Stomach (tissue), 19 donors: ENCODE data around the gene GPR42. TPM values are rescaled to one million over a fixed set of nuclear protein-coding genes. Genes with fewer than 3 reads are reported as not detected.

Source experiments
- DNase-seq, 2 donors: peaks; one replicate each; pipeline versions ENCODE4 v3.0.0 to v3.0.0-alpha.2; 2013 to 2019
- H3K27ac ChIP-seq, 5 donors: fragments of 200-600 bp in 4 of 5; sonication (generic) in 4 of 5; one replicate each; pipeline ENCODE4 v1.5.1; 2013 to 2019; ENCODE audit warnings: mild to moderate bottlenecking in 1 of 5, moderate library complexity in 1 of 5
- H3K27me3 ChIP-seq, 3 donors: fragments of 200-600 bp; sonication (generic); one replicate each; pipeline ENCODE4 v1.5.1; 2017 to 2019; ENCODE audit warnings: mixed run types in 1 of 3
- H3K36me3 ChIP-seq, 4 donors: fragments of 200-600 bp; sonication (generic); 1 replicate in 3 of 4; 2 replicates in 1 of 4; pipeline ENCODE4 v1.5.1; 2016 to 2019
- H3K4me1 ChIP-seq, 4 donors: fragments of 200-600 bp; sonication (generic); one replicate each; pipeline ENCODE4 v1.5.1; 2016 to 2019
- H3K4me3 ChIP-seq, 4 donors: fragments of 200-600 bp; sonication (generic) in 3 of 4; one replicate each; pipeline ENCODE4 v1.5.1; 2016 to 2019; ENCODE audit warnings: mild to moderate bottlenecking in 1 of 4
- H3K9me3 ChIP-seq, 4 donors: fragments of 200-600 bp; sonication (generic); one replicate each; pipeline ENCODE4 v1.5.1; 2016 to 2019
- CTCF ChIP-seq, 7 experiments: fragments of 450-650 bp in 4 of 7; fragments of 200-600 bp in 3 of 7; sonication (generic) in 3 of 7; IDR thresholded peaks; one replicate each; pipeline ENCODE4 v1.5.1; 2016 to 2019; ENCODE audit warnings: antibody characterized with exemption in 7 of 7, control low read depth in 2 of 7, mild to moderate bottlenecking in 1 of 7
- EP300 ChIP-seq: sonication (generic); formaldehyde crosslinking; IDR thresholded peaks from one replicate; pipeline ENCODE4 v1.6.1; 2017; ENCODE audit warnings: antibody characterized with exemption
- POLR2A ChIP-seq, 4 donors: fragments of 450-650 bp; IDR thresholded peaks; one replicate each; pipeline ENCODE4 v1.6.1; 2016; ENCODE audit warnings: antibody characterized with exemption in 4 of 4, control low read depth in 2 of 4, mild to moderate bottlenecking in 1 of 4, moderate library complexity in 1 of 4
- POLR2AphosphoS5 ChIP-seq, 3 donors: sonication (generic); formaldehyde crosslinking; IDR thresholded peaks; one replicate each; pipeline ENCODE4 v1.6.1; 2016; ENCODE audit warnings: antibody characterized with exemption in 3 of 3
- WGBS, 5 donors: extraction: QIAGEN DNeasy Blood & Tissue Kit in 3 of 5; methylation state at CpG; one replicate each; pipeline versions ENCODE4 v1.1.5 to v1.1.7; 2013 to 2018; 5-methylcytosine and 5-hydroxymethylcytosine counted together
- intact Hi-C: fragments of 100-400 bp; cut with DNase I; formaldehyde crosslinking; loops from one replicate; pipeline ENCODE4 v1.15.1; 2023; ENCODE audit warnings: low total_unique reads
- long read RNA-seq, 10 donors: transcript quantifications; one replicate each; lab custom pipeline, GENCODE V29; 2026
- polyA plus RNA-seq, 3 donors: library from polyadenylated mRNA; stranded (reverse); fragments of 200-250 nt; gene quantifications; one replicate each; pipeline ENCODE4 v1.2.3, GENCODE V29; 2013
- total RNA-seq, 5 donors: library from RNA; depleted of rRNA; stranded (reverse); fragments of >200 nt; gene quantifications; one replicate each; pipeline versions ENCODE4 v1.1.0 to v1.2.3, GENCODE V29; 2014 to 2016
- donor health status: healthy with polysubstance abuse.
- donor health status: Bipolar disorder and iron deficiency.
- donor health status: healthy.

Gene GPR42, protein sequence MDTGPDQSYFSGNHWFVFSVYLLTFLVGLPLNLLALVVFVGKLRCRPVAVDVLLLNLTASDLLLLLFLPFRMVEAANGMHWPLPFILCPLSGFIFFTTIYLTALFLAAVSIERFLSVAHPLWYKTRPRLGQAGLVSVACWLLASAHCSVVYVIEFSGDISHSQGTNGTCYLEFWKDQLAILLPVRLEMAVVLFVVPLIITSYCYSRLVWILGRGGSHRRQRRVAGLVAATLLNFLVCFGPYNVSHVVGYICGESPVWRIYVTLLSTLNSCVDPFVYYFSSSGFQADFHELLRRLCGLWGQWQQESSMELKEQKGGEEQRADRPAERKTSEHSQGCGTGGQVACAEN
- not detected for total RNA-seq
- polyA plus RNA-seq, result under 1 TPM in 1 of 3 donors, not detected in 2; 0.19 TPM
- long read RNA-seq, donor 1, result 0 reads
- long read RNA-seq, donor 2, result 0 reads
- long read RNA-seq, donor 3, result 0 reads
- long read RNA-seq, donor 4, result 0 reads
- long read RNA-seq, donor 5, result 0 reads
- long read RNA-seq, donor 6, result 0 reads
- long read RNA-seq, donor 7, partial matches to known transcripts, result 0 of 1 reads
- long read RNA-seq, donor 7, other reads (novel, unspliced or antisense), result 0 of 1 reads
- long read RNA-seq, donor 8, result 0 reads
- long read RNA-seq, donor 9, result 0 reads
- long read RNA-seq, donor 10, result 0 reads

DNA sequence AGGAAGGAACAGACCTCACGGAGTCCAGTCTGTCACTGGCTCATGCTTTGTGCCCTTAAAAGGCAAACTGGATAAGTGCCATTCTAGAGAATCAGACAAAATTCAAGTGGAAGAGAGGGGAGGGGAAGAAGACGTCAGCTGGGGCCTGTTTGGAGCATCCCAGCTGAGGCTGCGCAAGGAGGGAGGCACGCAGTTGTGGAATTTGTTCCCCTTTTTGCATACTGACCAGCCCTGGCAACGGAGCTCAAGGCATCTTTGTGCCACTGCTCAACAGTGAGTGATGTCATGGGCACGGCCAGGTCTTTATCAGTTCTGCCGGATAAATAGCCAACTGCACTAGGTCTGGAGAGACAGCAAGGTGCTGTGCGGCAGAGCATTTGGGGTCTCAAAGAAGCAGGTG is at the start of gene GPR42:
TSS of gene GPR42 (plus strand) at position 347 of the 400 bp plus-strand sequence. CDS start 292 bp downstream, outside the sequence.
- Histone ChIP-seq H3K4me1 (no peaks in the 10 kb centered on the region), H3K4me3 (no peak within 1 kb of the TSS), H3K9me3 (no peaks in the 10 kb centered on the region), H3K36me3 (no peaks in the 10 kb centered on the region), H3K27me3 (no peaks in the 10 kb centered on the region), H3K27ac (no peak within 1 kb of the TSS)
- TF ChIP-seq EP300, result no peak
- TF ChIP-seq CTCF (IDR thresholded peaks at IDR 0.05), result no peak
- TF ChIP-seq POLR2A (IDR thresholded peaks at IDR 0.05), result no peak
- TF ChIP-seq POLR2AphosphoS5 (IDR thresholded peaks at IDR 0.05), result no peak
- intact Hi-C loops, result no loop called here
- no peak for DNase-seq
- whole genome bisulfite sequencing, 5 donors, result 64 to 89% (median 83%) methylated on average over 7 to 8 of the region's 8 CpGs; no CpG with 5 or more reads in 1 of the 5 donors

- H3K27me3 ChIP-seq, result peaks cover 0 to 5% (median 0%) of the 10 kb centered on the region in 3 donors
- WGBS, 5 donors, result 90 to 98% (median 92%) methylated on average over 2 of the region's 2 CpGs
- TF ChIP-seq POLR2A (IDR thresholded peaks at IDR 0.05) (no peak), CTCF (IDR thresholded peaks at IDR 0.05) (no peak), EP300 (no peak), POLR2AphosphoS5 (IDR thresholded peaks at IDR 0.05) (no peak)
- no peak overlapping the region for H3K27ac ChIP-seq
- DNase-seq, result no peak
- no peaks in the 10 kb centered on the region for H3K36me3 ChIP-seq
- intact Hi-C loops, result no loop called here
- peaks cover 0 to 10% (median 8%) of the 10 kb centered on the region in 4 donors for H3K9me3 ChIP-seq
- no peak overlapping the region for H3K4me3 ChIP-seq
- H3K4me1 ChIP-seq, result peaks cover 0 to 19% (median 0%) of the 10 kb centered on the region in 4 donors
Observed at GRCh38 chr19:35321291-35321690, 49.6 kb upstream of the GPR42 start.

DNA sequence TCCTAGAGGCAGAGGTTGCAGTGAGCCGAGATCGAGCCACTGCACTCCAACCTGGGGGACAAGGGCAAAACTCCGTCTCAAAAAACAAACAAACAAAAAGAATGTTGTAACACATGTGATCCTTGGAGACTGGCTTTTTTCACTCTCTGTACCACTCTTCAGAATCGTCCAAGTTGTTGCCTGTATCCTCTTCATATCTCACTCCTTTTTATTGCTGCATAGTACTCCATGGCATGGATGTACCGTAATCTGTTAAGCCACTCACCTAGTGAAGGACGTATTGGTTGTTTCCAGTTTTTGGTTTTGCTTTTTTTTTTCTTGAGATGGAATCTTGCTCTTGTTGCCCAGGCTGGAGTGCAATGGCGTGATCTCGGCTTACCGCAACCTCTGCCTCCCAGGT is 48.9 kb upstream of the GPR42 start:
- TF ChIP-seq EP300, result no peak
- TF ChIP-seq CTCF (IDR thresholded peaks at IDR 0.05), result no peak
- TF ChIP-seq POLR2A (IDR thresholded peaks at IDR 0.05), result no peak
- no peak for TF ChIP-seq POLR2AphosphoS5 (IDR thresholded peaks at IDR 0.05)
- Histone ChIP-seq H3K4me3 (no peak overlapping the region), H3K9me3 (peaks cover 0 to 10% (median 8%) of the 10 kb centered on the region in 4 donors), H3K27me3 (peaks cover 0 to 9% (median 0%) of the 10 kb centered on the region in 3 donors), H3K27ac (no peak overlapping the region), H3K36me3 (no peaks in the 10 kb centered on the region), H3K4me1 (peaks cover 0 to 19% (median 0%) of the 10 kb centered on the region in 4 donors)
- no peak for DNase-seq
- intact Hi-C loops, result no loop called here
- 93 to 97% (median 93%) methylated on average over 9 of the region's 9 CpGs for WGBS, 5 donors

GRCh38 chr19:35327642-35328041 is 43.2 kb upstream of the GPR42 start:
- Histone ChIP-seq H3K9me3 (no peaks in the 10 kb centered on the region), H3K4me3 (no peak overlapping the region), H3K4me1 (no peaks in the 10 kb centered on the region), H3K27me3 (peaks cover 0 to 49% (median 9%) of the 10 kb centered on the region in 3 donors), H3K27ac (no peak overlapping the region), H3K36me3 (no peaks in the 10 kb centered on the region)
- 60 to 73% (median 69%) methylated on average over 4 of the region's 4 CpGs for WGBS, 5 donors
- intact Hi-C loops, result no loop called here
- DNase-seq, result no peak
- TF ChIP-seq EP300, result no peak
- TF ChIP-seq POLR2A (IDR thresholded peaks at IDR 0.05), result no peak
- no peak for TF ChIP-seq POLR2AphosphoS5 (IDR thresholded peaks at IDR 0.05)
- no peak for TF ChIP-seq CTCF (IDR thresholded peaks at IDR 0.05)
